Astrocyte of the cerebellum (primary cell): ENCODE measurements around the gene FCN3.
A peak's percentile ranks its signal among the peaks of the same experiment; 100 is the strongest.

Source experiments
- DNase-seq: peaks from one replicate; pipeline ENCODE4 v3.0.0-alpha.2; 2011; ENCODE audit warnings: low read depth
- H3K4me3 ChIP-seq: 2 replicates; pipeline ENCODE4 v1.5.1; 2011; ENCODE audit warnings: mild to moderate bottlenecking, low read depth, low read length, moderate library complexity
- CTCF ChIP-seq: IDR thresholded peaks from 2 replicates; pipeline ENCODE4 v1.5.1; 2012; ENCODE audit warnings: low read length, low read depth, moderate library complexity, mild to moderate bottlenecking; ENCODE audit errors: missing control alignments
- in situ Hi-C: cut with HindIII; loops from 2 replicates; pipeline ENCODE4 v1.10.0; 2017; ENCODE audit warnings: low sequenced_read_pairs

Gene FCN3

GRCh38 chr1:27395441-27396195 is 21.0 kb upstream of the FCN3 start:
- TF ChIP-seq CTCF: peak; percentile 98
- in situ Hi-C loops: loop anchor here (5.0 kb wide), 1 partner anchor 103 kb away; no protein-coding TSS in a partner anchor
- peak; percentile 40 for DNase-seq
- no peak overlapping the region for H3K4me3 ChIP-seq

- no peak for DNase-seq
- in situ Hi-C loops: loop anchor here (5.0 kb wide), 1 partner anchor 103 kb away; no protein-coding TSS in a partner anchor
- H3K4me3 ChIP-seq: no peak overlapping the region
- TF ChIP-seq CTCF: no peak
These were observed 20.3 kb upstream of the FCN3 start for GRCh38 chr1:27394925-27395324.

- in situ Hi-C loops: no loop called here
- no peak for TF ChIP-seq CTCF
- no peak overlapping the region for H3K4me3 ChIP-seq
- no peak for DNase-seq
These were observed 19.6 kb upstream of the FCN3 start for GRCh38 chr1:27394282-27394658.

GRCh38 chr1:27393641-27394281 is 19.1 kb upstream of the FCN3 start:
- in situ Hi-C loops: no loop called here
- no peak overlapping the region for H3K4me3 ChIP-seq
- TF ChIP-seq CTCF: no peak

GRCh38 chr1:27392778-27393635 is 18.4 kb upstream of the FCN3 start:
- no peak for DNase-seq
- H3K4me3 ChIP-seq: peak overlapping the region; percentile 71
- in situ Hi-C loops: no loop called here
- peak; percentile 21 for TF ChIP-seq CTCF

More at GRCh38 chr1:27393641-27394281, 19.1 kb upstream of the FCN3 start:
- no peak for DNase-seq

- peak; percentile 61 for TF ChIP-seq CTCF
- in situ Hi-C loops: no loop called here
- peak; percentile 73 for DNase-seq
- H3K4me3 ChIP-seq: peak within 1 kb of the TSS; percentile 71
These were observed 17.6 kb upstream of the FCN3 start, which contains the start of gene GPR3 for GRCh38 chr1:27392096-27392777. Gene GPR3, plus strand, starts transcription at chr1:27392622. Its CDS starts 1,177 bp downstream, at chr1:27393799.
